Measurements from ENCODE around the gene CHST8.

DNA sequence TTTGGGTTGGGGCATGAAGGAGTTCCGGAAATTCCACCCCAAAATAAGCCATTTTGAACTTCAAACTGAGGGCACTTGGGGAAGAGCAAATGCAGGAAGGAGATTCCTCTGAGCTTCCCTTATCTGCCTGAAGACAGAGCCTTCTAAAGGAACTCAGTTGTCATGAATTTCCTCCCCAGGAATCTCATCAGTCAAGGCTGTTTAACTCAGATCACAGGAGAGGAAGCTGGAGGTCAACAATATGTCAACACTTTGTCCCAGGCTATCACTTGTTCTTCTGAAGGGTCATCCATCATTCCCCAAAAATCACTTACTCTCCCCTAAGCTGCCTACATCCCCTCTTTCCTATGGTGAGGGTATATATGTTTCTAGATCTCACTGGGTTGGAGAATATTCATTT is 26.0 kb upstream of the CHST8 start:
- TF ChIP-seq, protein P1, sequence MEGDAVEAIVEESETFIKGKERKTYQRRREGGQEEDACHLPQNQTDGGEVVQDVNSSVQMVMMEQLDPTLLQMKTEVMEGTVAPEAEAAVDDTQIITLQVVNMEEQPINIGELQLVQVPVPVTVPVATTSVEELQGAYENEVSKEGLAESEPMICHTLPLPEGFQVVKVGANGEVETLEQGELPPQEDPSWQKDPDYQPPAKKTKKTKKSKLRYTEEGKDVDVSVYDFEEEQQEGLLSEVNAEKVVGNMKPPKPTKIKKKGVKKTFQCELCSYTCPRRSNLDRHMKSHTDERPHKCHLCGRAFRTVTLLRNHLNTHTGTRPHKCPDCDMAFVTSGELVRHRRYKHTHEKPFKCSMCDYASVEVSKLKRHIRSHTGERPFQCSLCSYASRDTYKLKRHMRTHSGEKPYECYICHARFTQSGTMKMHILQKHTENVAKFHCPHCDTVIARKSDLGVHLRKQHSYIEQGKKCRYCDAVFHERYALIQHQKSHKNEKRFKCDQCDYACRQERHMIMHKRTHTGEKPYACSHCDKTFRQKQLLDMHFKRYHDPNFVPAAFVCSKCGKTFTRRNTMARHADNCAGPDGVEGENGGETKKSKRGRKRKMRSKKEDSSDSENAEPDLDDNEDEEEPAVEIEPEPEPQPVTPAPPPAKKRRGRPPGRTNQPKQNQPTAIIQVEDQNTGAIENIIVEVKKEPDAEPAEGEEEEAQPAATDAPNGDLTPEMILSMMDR (IDR thresholded peaks at IDR 0.05): no peak
- no peak for TF ChIP-seq POLR2A (IDR thresholded peaks at IDR 0.05)
